HTR-8/SVneo (cell line): ENCODE results near the gene CPE.

ENCODE experiments used
- DNase-seq: peaks from one replicate; pipeline ENCODE4 v3.0.0; 2011; ENCODE audit warnings: low spot score, mixed read lengths; ENCODE audit not compliant: insufficient read length
- FAIRE-seq: peaks from 2 replicates; lab custom pipeline; 2011; peaks lifted over from hg19 to GRCh38; lab: Jason Lieb, UNC

The CPE gene

DNA sequence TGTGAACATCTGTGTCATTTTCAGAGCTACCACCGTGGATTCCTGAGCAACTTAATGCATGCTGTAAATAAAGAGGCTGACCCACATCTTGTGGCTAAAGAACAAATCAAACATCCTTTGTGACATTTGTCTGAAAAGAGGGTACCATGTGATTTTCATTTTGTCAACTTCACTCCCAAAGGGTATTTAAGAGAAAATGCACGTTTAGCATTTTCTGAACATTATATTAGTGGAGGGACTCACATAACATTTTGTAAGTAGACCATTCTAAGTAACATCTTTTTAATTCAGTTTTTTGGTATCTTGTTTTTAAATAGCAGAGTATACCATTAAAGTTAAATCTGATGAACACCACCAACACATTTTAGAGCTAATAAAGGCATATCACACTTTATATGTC lies 17.0 kb upstream of the CPE start:
- no peak for DNase-seq

DNA sequence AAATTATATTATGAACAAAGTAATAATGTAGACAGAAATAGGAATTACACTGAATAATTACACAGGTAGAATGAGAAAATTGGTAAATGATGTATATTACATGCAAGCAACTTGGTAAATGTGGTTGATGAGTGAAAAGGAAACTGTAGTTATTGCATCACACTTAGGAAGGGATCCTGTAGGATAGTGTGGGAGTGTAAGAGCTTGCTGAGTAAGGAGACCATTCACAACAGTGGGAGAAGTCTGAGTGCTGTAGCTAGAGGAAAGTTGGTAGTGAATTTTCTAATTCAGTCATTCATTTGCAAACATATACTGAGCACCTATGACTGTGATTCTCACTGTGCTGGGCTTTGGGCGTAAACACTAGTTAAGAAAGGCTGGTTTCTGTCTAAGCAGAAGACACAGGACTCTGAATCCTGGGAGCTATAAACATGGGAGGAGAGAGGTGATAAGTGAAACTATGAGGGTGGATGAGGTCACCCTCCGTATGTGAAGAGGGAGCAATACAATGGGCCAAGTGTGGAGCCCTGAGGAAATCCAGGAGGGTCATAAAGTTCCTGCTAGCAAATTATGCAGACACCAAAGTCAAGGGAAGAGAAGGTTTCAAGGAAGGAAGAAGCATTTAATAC lies 14.2 kb upstream of the CPE start:
- DNase-seq, result no peak
- FAIRE-seq, result no peak

More for the DNA sequence above, 17.0 kb upstream of the CPE start:
- no peak for FAIRE-seq

DNA sequence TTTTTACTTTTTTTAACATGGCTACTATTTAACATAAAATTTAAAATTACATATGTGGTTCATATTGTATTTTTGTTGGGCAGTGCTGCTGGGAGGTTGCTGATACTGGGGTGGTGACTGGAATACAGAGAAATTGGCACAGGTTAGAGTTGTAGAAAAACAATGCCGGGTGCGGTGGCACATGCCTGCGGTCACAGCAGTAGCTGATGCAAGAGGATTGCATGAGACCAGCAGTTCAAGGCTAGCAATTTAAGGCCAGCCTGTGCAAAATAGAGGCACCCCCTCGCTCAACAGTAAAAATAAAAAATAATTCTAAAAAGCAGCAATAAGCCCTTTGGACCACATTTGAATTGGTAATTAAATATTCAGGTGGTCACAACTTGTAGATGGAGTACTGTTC lies 11.8 kb upstream of the CPE start:
- DNase-seq, result no peak
- no peak for FAIRE-seq

DNA sequence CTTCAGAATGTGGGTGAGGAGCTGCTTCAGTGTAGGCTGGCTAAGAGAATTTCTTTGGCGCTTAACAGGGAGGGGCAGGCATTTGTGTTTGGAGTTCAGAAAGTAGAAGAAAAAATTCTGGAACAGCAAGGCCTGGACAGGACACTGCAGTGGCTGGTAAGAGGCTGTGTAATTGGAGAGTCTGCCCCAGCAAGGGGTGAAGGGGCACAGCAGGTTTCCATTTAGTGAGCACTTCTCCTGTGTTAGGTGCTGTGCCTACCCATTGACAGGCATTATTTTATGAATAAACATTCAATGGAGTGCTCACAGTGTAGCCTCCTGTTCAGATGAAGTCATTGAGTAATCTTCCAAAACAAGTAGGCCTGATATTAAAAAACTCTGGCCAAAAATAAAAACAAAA lies 10.7 kb upstream of the CPE start:
- FAIRE-seq, result no peak
- DNase-seq, result no peak

DNA sequence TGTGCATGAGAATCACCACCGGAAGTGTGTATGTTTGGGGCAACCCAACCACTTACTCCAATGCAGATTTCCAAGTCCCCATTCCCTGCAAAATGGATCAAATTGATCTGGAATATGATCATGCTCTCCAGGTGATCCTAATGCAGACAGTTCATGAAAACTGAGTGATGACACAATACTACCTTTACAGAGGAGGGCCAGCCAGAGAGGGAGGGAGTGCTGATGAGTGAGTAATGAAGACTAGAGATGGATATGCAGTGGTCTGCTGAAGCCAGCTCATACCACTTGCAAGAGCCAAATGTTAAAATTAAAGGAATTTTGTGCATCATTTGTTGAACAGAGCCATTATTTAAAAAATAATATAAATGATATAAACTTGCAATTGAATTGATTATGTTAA lies 10.2 kb upstream of the CPE start:
- no peak for FAIRE-seq

DNA sequence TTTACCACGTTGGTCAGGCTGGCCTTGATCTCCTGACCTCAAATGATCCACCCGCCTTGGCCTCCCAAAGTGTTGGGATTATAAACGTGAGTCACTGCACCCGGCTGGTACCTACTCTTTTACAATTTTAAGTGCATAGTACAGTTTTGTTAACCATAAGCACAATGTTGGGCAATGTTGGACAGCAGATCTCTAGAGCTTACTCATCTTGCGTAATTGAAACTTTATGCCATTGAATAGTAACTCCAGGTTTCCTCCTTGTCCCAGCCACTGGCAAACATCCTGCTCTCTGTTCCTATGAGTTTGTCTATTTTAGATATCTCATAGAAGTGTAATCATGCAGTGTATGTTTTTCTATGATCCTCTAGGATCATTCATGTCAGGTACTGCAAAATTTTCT lies 9.3 kb upstream of the CPE start:
- DNase-seq (no peak), FAIRE-seq (no peak)

More for the DNA sequence above, 10.2 kb upstream of the CPE start:
- DNase-seq, result no peak

DNA sequence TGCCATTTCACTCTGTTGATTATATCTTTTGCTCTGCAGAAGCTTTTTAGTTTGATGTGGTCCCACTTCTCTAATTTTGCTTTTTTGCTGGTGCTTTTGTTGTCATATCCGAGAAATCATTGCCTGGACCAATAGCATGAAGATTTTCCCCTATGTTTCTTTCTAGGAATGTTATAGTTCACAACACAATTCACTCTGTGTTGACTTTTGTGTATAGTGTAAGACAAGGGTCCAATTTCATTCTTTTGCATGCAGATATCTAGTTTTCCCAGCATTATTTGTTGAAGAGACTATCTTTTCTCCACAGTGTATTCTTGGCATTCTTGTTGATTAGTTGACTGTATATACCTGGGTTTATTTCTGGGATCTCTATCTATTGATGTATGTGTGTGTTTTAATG lies 8.3 kb upstream of the CPE start:
- no peak for DNase-seq
- FAIRE-seq, result no peak

DNA sequence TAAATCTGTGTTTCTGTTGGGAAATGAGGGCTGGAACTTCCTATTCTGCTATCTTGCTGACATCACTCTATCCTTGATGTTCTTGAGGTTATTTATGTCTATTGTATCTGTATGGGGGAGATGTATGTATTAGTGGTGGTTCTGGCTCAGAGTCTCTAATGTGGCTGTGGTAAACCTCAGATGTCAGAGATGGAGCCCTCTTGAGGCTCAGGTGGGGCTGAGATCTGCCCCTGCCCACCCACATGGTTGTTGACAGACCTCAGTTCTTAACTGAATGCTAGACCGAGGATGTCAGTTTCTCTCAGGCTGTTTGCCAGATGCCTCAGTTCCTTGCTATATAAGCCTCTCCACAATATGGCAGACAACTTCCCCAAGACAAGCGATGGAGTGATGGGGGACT lies 3.3 kb upstream of the CPE start:
- DNase-seq, result no peak
- no peak for FAIRE-seq

DNA sequence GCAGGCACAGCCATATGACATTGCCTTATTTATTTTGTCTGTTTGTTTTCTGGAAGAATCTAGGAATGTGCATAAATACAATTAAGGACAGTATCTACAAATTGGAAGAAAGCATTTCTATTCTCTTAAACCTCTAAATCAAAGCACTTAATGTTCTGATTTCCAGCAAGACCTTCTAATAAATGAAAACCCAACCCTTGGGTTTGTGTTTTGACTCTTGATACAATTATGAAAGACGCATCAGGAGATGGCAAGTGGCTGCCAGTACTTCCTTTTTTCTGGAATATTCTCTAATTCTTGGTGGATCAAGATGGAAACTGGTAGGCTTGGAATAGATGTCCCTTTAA lies 437 bp upstream of the CPE start:
- FAIRE-seq (no peak), DNase-seq (no peak)

DNA sequence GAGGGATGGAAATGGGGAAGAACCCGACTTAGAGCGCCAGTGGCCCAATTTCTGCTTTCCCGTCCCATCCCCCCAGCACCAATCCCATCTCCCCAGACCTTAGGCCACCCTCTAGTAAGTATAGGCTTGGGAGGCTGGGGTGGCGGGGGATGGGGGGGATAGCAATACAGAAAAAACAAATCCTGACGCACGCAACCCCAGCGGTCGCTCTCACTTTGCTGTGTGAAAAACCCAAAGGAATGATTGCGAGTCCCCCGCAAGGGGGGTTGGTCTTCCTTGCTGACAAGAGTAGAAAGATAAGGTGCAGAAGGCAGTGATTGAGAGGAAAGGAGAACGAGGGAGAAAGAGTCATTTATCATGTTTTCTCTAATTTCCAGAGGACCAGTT lies 863 bp downstream of the CPE start:
- DNase-seq (no peak), FAIRE-seq (no peak)

DNA sequence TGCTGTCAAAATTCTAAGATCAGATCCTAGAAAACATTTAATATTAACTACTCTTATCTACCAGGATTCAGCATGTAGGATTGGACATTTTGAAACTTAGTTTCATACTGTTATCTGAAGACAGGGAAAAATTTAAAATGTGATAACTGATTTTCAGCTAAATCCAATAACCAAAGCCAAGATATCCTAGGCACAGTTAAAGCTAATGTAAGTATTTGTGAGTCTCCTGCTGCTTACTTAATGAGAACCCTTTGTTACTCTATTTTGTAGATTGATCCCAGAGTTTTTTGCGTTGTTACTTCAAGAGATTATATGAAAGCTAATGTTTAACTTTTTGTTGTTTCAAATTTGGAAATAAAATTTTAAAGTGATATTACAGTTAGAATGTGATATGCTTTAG lies 2.0 kb downstream of the CPE start:
- DNase-seq (no peak), FAIRE-seq (no peak)

DNA sequence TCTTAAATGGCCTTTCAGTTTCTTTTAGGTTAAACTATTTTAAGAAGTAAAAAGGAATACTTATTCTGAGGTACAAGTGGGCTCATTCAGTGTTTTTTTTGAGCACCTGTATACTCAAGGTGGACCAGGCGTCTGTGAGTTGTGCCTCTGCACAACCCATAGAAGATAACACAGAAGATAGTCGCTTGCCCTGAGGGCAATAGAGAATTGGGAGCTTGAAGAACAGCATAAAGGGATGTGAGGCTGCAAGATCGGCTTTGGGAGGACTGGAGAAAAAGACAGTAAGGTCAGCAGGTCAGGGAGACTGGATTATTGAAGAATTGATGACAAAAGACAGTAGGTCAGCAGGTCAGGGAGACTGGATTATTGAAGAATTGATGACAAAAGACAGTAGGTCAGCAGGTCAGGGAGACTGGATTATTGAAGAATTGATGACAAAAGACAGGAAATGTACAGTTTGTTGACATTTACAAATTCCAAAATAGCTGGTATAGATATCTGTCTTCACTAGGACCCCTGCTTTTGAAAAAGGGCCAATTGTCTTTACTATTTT lies 3.1 kb downstream of the CPE start:
- DNase-seq (no peak), FAIRE-seq (no peak)

DNA sequence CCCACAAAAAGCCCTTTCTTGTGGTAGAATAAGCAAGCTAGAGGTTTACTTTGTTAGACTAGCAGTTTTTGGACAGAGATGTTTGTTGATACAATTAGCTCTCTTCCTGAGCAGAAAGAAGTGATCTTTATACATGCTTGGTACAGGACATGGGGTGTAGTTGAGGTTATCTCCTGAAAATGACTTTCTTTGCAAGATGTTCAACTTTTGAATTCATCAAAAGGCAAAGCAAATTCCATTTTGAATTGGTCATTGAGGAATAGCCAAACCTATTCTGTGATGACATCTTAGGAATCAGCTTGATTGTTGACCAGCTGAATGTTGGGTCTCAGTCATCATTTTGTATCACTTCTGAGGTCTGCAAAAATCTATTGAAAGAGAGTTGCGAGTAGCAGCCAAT lies 3.8 kb downstream of the CPE start:
- FAIRE-seq, result no peak
- no peak for DNase-seq

DNA sequence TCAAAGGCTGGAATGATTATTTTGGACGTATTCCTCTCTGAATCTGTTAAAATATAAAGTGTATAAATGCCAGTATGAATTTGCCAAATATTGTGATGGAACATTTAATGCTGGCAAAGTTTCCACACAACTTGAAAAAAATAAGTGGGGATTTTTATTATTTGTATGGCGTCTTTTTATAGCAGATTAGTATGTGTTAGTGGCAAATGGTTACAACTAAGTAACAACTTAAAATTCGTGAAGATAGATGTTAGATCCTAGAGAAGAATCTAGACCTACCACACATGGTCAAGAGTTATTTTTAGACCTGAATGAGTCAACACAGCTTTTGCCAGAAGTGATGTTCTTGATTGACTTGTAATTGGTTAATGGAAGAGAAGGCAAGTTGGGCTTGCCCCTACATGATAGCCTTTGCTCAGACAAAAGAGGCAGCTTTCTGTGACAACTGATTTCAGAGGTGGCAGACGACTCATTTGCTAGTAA lies 4.8 kb downstream of the CPE start:
- no peak for FAIRE-seq
- no peak for DNase-seq

DNA sequence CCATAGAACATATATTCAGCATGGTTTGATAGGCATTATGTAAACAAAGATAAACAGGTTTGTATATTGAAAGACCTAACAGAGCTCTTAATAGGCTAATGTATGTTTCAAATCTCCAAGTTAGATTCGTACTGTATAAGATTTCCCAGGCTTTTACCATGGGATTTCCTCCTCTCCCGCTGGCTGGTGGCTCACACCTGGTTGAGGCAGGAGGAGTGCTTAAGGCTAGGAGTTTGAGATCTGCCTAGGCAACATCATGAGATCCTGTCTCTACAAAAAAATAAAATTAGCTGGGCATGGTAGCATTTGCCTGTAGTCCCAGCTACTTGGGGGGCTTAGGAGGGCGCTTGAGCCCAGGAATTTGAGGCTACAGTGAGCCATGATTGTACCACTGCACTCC lies 5.4 kb downstream of the CPE start:
- FAIRE-seq (no peak), DNase-seq (no peak)

DNA sequence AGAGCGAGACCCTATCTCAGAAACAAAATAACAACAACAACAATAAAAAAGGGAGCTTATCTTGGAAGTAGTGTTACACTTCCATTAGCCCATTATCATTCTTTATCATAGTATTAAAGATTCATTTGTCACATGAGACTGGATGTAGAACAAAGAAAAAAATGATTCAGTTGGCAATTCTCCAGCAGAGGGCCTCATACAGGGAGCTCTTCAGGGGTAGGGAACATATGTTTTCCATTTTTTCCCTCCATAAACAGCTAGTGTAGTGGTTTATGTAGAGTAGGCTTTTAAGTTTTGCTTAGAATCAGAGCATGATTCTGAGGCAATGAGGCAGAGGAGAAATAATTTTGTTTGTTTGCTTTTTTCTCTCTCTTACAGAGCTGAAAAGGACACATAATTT lies 5.8 kb downstream of the CPE start:
- FAIRE-seq, result no peak
- no peak for DNase-seq

DNA sequence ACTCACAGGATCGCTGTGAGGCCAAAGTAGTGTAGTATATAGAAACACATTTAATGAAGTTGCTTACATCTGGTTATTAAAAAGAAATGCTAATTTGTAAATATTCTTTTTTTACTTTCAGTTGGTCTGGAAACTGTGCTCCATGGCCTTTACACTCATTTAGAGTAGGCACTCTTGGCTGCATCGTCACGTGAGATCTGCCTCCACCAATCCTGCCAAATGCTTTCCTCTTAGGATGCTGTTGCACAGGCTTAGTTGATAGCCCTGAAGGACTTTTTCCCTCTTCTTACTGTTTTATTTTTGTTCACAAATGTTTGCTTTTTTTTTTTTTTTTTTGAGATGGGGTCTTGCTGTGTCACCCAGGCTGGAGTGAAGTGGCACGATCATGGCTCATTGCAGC lies 6.3 kb downstream of the CPE start:
- no peak for FAIRE-seq
- no peak for DNase-seq

DNA sequence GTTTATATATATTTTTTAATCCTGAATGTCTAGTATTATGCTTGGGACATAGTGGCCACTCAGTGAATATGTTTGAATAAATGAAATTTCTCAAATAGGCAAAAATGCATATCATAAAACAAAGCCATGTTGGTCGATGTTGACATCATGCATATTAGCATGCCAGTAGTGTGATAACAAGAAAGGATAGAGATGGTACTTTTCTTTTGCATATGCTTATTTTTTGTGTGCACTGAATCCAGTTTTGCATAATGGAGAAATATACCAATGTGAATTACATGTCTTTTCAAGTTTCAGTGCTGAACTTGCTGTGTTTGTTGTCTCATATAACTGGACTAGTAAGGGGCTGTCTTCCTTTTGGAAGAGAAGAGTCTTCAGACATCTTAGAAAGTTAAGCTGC lies 7.5 kb downstream of the CPE start:
- no peak for FAIRE-seq
- DNase-seq, result no peak

DNA sequence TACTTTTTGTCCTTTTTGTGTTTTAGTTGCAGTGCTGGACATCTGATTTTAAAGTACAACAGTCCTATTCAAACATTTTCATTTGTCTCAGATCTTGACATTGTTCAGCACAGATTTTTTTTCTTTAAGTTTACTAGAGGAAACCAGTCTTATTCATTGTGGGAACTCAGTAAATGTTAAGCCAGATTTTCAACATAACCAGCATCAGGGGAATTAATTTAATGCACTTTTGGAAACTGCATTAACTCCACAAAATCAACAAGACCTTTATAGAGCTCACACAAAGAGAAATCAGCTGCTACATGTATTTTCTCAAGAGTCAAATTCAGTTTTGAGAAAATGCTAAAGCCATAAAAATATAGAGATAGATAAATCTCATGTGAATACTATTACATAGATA lies 9.9 kb downstream of the CPE start:
- FAIRE-seq, result no peak
- DNase-seq, result no peak

DNA sequence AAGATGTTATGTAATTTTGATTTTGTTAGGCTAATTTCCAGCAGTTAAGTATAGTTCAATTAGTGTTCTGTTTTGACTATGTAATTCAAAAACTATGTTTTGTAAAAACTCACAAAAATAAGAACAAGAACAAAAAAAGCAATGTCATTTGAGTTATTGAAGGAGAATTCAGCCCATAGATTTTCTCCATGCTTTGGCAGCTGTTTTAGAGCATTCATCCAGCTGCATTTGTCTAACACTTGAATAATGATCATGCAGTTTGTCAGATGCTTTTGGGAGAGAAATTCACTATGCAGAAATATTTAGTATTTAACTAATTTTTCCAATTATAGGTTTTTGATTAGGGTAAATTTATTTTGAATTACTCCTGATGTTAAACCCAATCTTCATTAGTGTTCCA lies 14.2 kb downstream of the CPE start:
- DNase-seq (no peak), FAIRE-seq (no peak)

DNA sequence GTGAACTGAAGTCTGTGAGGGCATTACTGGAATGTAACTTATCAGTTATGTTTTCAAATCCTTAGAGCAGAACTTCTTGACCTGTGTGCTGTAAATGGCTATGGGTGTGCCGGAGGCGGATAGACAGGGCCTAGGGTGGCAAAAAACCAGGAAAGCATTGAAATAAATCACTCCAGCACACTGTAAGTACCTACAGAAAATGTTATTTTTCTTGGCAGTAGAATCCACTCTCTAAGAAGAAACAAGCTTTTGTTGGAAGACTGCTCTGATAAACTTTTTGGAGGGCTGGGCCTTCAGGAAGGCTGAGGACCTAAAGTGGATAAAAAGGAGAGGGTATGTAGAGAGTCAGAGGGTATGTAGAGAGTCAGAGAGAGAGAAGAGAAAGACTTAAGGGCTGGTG lies 14.9 kb downstream of the CPE start:
- FAIRE-seq, result no peak
- DNase-seq, result no peak

DNA sequence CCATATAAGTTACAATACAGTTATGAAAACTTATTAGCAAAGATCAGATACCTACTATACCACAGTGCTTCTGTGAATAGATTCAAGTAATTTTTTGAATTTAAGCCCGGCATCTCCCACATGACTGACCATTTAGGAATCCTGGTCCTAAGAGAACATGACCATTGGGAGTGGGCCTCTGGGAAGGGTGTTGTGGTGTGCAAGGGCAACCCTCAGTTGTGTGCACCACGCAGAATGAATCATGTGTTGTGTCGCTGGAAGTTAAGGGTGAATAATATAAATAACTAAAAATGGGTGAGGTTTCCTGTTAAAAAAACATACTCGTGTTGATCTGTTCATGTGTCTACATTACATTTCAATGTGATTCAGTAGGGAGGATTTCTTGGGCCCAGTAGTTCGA lies 15.5 kb downstream of the CPE start:
- FAIRE-seq, result no peak
- no peak for DNase-seq

DNA sequence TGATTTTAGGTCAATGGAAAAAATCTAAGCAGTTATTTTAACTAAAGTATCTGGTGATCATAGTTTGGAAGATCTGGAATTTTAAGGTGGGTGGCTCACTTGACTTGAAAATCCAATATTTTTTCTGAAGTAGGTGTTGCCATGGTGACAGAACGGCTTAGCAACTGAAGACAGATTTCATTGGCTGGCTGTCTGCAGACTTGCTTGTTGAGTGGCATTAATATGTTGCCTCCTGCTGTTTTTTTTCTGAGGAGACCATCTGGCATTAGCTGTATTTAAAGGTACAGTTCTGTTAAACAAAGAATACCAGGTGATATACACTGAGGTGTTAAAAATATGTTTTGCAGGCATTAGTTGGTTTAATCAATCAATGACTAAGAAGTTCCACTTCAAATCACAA lies 19.8 kb downstream of the CPE start:
- DNase-seq (peak; percentile 27), FAIRE-seq (no peak)
